ENCODE measurements around the gene STK26.
"Not testable (repeated sequence)": the region's sequence is repeated elsewhere in the genome, so short reads cannot be mapped to it uniquely, and the experiment has no call there.

STK26 gene

GRCh38 chrX:132009350-132009749, 13.8 kb upstream of the STK26 start:
- H3K4me1 ChIP-seq (ENCODE audit: insufficient read depth, low read length): no peaks in the 10 kb centered on the region
- no peak overlapping the region for H3K4me2 ChIP-seq (ENCODE audit: insufficient read depth, low read length)
- no peak overlapping the region for H3K9ac ChIP-seq (ENCODE audit: low read depth, low read length)
- DNase-seq (no peak), ATAC-seq (ENCODE audit: insufficient read depth, low read depth) (no peak)
- no peaks in the 10 kb centered on the region for H3K9me3 ChIP-seq (ENCODE audit: insufficient read depth, low read length, severe bottlenecking)
- no peaks in the 10 kb centered on the region for H3K36me3 ChIP-seq (ENCODE audit: insufficient read depth, low read length)
- H3K79me2 ChIP-seq (ENCODE audit: insufficient read depth, low read length): no peaks in the 10 kb centered on the region
- no peaks in the 10 kb centered on the region for H3K27me3 ChIP-seq (ENCODE audit: insufficient read depth, low read length, poor library complexity)
- no peak for TF ChIP-seq CTCF (IDR thresholded peaks at IDR 0.05; ENCODE audit: borderline replicate concordance, extremely low read depth, low read length, poor library complexity, severe bottlenecking)
- no peak for TF ChIP-seq EZH2 (IDR thresholded peaks at IDR 0.05; ENCODE audit: borderline replicate concordance, low read depth, low read length, severe bottlenecking)
- H3K4me3 ChIP-seq (ENCODE audit: low read depth in 1 of 2, low read length in 2 of 2): no peak overlapping the region
- no peak overlapping the region for H2AFZ ChIP-seq (ENCODE audit: low read depth, low read length)
- no peak overlapping the region for H3K27ac ChIP-seq (ENCODE audit: low read length)
- H4K20me1 ChIP-seq (ENCODE audit: insufficient read depth, low read length): no peaks in the 10 kb centered on the region

GRCh38 chrX:132010213-132010612, 12.9 kb upstream of the STK26 start:
- H3K27ac ChIP-seq (ENCODE audit: low read length); H4K20me1 ChIP-seq (ENCODE audit: insufficient read depth, low read length); H3K27me3 ChIP-seq (ENCODE audit: insufficient read depth, low read length, poor library complexity); H3K79me2 ChIP-seq (ENCODE audit: insufficient read depth, low read length); H3K4me1 ChIP-seq (ENCODE audit: insufficient read depth, low read length); H3K9ac ChIP-seq (ENCODE audit: low read depth, low read length); H3K36me3 ChIP-seq (ENCODE audit: insufficient read depth, low read length); DNase-seq; H2AFZ ChIP-seq (ENCODE audit: low read depth, low read length); ATAC-seq (ENCODE audit: insufficient read depth, low read depth); H3K4me3 ChIP-seq (ENCODE audit: low read depth in 1 of 2, low read length in 2 of 2); H3K9me3 ChIP-seq (ENCODE audit: insufficient read depth, low read length, severe bottlenecking); H3K4me2 ChIP-seq (ENCODE audit: insufficient read depth, low read length): not testable (repeated sequence)

GRCh38 chrX:132015875-132016274, 7.2 kb upstream of the STK26 start:
- TF ChIP-seq EZH2 (IDR thresholded peaks at IDR 0.05; ENCODE audit: borderline replicate concordance, low read depth, low read length, severe bottlenecking): no peak
- TF ChIP-seq CTCF (IDR thresholded peaks at IDR 0.05; ENCODE audit: borderline replicate concordance, extremely low read depth, low read length, poor library complexity, severe bottlenecking): no peak
- no peaks in the 10 kb centered on the region for H3K27me3 ChIP-seq (ENCODE audit: insufficient read depth, low read length, poor library complexity)
- peaks cover 23% of the 10 kb centered on the region for H3K4me1 ChIP-seq (ENCODE audit: insufficient read depth, low read length)
- H3K4me3 ChIP-seq (ENCODE audit: low read depth in 1 of 2, low read length in 2 of 2): no peak overlapping the region
- H3K27ac ChIP-seq (ENCODE audit: low read length): no peak overlapping the region
- no peaks in the 10 kb centered on the region for H3K36me3 ChIP-seq (ENCODE audit: insufficient read depth, low read length)
- H2AFZ ChIP-seq (ENCODE audit: low read depth, low read length): no peak overlapping the region
- H3K79me2 ChIP-seq (ENCODE audit: insufficient read depth, low read length): peaks cover 2% of the 10 kb centered on the region; the same call in 1 of the 2 replicates
- H4K20me1 ChIP-seq (ENCODE audit: insufficient read depth, low read length): no peaks in the 10 kb centered on the region
- ATAC-seq (ENCODE audit: insufficient read depth, low read depth): no peak
- no peak overlapping the region for H3K4me2 ChIP-seq (ENCODE audit: insufficient read depth, low read length)
- no peaks in the 10 kb centered on the region for H3K9me3 ChIP-seq (ENCODE audit: insufficient read depth, low read length, severe bottlenecking)
- DNase-seq: no peak
- H3K9ac ChIP-seq (ENCODE audit: low read depth, low read length): no peak overlapping the region

- H3K9me3 ChIP-seq (ENCODE audit: insufficient read depth, low read length, severe bottlenecking): no peaks in the 10 kb centered on the region
- no peaks in the 10 kb centered on the region for H3K27me3 ChIP-seq (ENCODE audit: insufficient read depth, low read length, poor library complexity)
- no peaks in the 10 kb centered on the region for H3K36me3 ChIP-seq (ENCODE audit: insufficient read depth, low read length)
- peak overlapping the region in 1 of 2 experiments; percentile 1; a peak in 1 of 4 replicates for H3K4me3 ChIP-seq (ENCODE audit: low read depth in 1 of 2, low read length in 2 of 2)
- peak overlapping the region; percentile 48 for H3K4me2 ChIP-seq (ENCODE audit: insufficient read depth, low read length)
- peaks cover 31% of the 10 kb centered on the region for H3K4me1 ChIP-seq (ENCODE audit: insufficient read depth, low read length)
- TF ChIP-seq CTCF (IDR thresholded peaks at IDR 0.05; ENCODE audit: borderline replicate concordance, extremely low read depth, low read length, poor library complexity, severe bottlenecking) (no peak), EZH2 (IDR thresholded peaks at IDR 0.05; ENCODE audit: borderline replicate concordance, low read depth, low read length, severe bottlenecking) (no peak)
- peak overlapping the region; percentile 74 for H2AFZ ChIP-seq (ENCODE audit: low read depth, low read length)
- DNase-seq (no peak), ATAC-seq (ENCODE audit: insufficient read depth, low read depth) (peak; percentile 45; the same call in 2 of the 3 replicates)
- no peaks in the 10 kb centered on the region for H4K20me1 ChIP-seq (ENCODE audit: insufficient read depth, low read length)
- peak overlapping the region; percentile 47 for H3K9ac ChIP-seq (ENCODE audit: low read depth, low read length)
- H3K27ac ChIP-seq (ENCODE audit: low read length): peak overlapping the region; percentile 96
- H3K79me2 ChIP-seq (ENCODE audit: insufficient read depth, low read length): peaks cover 11% of the 10 kb centered on the region
Measured at GRCh38 chrX:132016628-132017430, 6.3 kb upstream of the STK26 start.
